Stimulated activated CD8-positive, alpha-beta memory T cell treated with anti-CD3 and anti-CD28 coated beads, Interleukin-4, amount 100 ng/mL, for 24 hours (primary cell): Measurements from ENCODE around the gene SLC29A3.
"Not testable (repeated sequence)": the region's sequence is repeated elsewhere in the genome, so short reads cannot be mapped to it uniquely, and the experiment has no call there.

Source experiments
- DNase-seq: peaks from one replicate; pipeline ENCODE4 v3.0.0-alpha.2; 2020; ENCODE audit warnings: low read depth

Gene SLC29A3

GRCh38 chr10:71283876-71284275 is 35.2 kb upstream of the SLC29A3 start:
- DNase-seq, result no peak

DNA sequence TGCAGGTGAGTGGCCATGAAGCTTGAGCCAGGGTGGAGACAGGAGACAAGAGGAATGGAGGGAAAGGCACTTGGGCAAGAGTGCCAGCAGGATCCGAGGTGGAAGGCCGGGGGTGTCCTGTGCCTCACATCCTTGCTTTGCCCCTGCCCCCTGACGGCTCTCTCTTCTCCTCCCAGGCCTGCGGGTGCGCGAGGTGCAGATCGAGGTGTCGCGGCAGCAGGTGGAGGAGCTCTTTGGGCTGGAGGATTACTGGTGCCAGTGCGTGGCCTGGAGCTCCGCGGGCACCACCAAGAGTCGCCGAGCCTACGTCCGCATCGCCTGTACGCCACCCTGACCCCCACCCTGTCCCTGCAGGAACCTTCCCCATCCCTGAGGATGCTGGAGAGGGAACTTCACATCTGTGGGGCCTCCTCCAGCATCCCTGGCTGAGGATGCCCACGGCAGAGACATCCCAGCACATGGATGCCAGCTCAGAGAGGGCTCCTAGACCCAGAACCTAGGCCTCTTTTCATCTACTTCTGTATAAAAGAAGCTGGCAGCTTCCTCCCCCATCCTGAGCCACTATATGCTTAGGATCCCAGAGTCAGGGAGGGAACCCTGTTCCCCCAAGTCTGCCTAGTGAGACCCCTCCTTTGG is 34.4 kb upstream of the SLC29A3 start:
- no peak for DNase-seq

DNA sequence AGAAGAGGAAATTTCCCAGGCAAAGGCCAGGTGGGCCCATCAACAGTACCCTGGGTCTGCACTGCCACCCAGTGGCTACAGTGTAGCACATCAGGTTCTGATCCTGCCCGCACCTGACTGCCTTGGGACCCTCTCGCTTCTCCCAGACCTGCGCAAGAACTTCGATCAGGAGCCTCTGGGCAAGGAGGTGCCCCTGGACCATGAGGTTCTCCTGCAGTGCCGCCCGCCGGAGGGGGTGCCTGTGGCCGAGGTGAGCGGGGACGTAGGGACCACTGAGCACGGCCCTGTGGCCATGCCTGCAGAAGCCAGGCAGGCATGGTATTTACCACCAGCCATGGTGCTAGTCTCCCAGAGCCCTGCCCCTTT is 33.9 kb upstream of the SLC29A3 start:
- DNase-seq, result peak; percentile 14

GRCh38 chr10:71285986-71286385 is 33.1 kb upstream of the SLC29A3 start:
- DNase-seq, result no peak

- DNase-seq, result no peak
Observed at GRCh38 chr10:71286521-71287294, 32.4 kb upstream of the SLC29A3 start.

GRCh38 chr10:71287456-71287855 is 31.6 kb upstream of the SLC29A3 start:
- DNase-seq, result no peak

- no peak for DNase-seq
Observed at GRCh38 chr10:71288461-71288860, 30.6 kb upstream of the SLC29A3 start.

DNA sequence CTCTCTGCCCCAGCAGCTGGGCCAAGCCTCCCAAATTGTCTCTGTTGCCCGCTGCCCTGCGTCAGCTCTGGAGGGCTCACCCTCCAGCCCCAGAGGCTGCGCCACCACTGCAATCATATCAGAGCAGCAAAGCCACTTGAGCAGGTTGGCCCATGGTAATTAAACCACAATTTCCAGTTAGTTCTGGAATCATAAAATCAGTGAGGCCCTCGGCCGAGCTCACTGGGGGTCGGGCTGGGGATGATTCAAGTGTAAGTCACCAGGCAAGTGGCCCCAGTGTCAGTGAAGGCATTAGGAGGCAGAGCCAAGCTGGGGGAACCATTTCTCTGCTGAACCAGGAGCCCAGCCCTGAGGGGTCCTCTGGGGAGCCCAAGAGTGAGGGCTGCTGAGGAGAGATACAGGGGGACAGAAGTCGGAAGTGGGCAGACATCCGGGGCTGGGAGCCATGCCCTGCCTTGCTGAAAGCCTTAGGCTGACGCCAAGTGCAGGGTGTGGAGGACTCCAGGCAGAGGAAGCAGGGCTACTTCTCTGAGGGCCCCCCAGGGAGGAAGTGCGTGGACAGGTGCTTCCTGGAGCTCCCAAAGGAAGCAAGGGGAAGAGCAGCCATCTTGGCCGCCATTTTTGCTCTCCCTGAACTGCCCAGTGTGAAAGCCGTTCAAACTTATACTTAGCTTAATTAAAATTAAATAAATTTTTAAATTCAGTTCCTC is 29.5 kb upstream of the SLC29A3 start:
- no peak for DNase-seq

GRCh38 chr10:71290331-71290730 is 28.7 kb upstream of the SLC29A3 start:
- no peak for DNase-seq

DNA sequence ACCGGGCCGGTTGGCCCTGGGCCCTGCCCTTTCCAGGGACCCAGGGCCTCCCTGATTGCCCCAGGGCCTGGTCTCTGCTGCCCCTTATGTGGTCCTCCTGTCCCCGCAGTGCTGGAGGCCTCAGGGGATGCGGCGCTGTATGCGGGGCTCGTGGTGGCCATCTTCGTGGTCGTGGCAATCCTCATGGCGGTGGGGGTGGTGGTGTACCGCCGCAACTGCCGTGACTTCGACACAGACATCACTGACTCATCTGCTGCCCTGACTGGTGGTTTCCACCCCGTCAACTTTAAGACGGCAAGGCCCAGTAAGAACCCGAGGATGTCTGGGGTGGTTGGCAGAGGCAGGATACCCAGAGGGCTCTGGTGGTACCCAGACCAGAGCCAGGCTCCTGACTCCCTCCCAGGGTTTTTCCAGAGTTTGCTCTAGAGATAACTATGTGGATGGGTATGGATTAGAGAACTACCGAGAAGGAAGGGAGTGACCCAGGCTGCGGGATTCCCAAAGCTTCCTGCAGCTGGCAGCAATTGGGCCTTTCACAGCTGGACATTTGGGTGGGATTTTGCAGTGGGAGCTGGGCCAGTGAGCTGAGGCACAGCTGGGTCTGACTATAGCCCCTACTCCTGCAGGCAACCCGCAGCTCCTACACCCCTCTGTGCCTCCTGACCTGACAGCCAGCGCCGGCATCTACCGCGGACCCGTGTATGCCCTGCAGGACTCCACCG is 28.1 kb upstream of the SLC29A3 start:
- no peak for DNase-seq

DNA sequence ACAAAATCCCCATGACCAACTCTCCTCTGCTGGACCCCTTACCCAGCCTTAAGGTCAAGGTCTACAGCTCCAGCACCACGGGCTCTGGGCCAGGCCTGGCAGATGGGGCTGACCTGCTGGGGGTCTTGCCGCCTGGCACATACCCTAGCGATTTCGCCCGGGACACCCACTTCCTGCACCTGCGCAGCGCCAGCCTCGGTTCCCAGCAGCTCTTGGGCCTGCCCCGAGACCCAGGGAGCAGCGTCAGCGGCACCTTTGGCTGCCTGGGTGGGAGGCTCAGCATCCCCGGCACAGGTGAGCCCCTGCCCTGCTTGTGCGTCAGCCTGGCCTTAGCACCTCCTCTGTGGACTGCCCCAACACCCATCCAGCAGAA is 27.5 kb upstream of the SLC29A3 start:
- DNase-seq, result no peak

DNA sequence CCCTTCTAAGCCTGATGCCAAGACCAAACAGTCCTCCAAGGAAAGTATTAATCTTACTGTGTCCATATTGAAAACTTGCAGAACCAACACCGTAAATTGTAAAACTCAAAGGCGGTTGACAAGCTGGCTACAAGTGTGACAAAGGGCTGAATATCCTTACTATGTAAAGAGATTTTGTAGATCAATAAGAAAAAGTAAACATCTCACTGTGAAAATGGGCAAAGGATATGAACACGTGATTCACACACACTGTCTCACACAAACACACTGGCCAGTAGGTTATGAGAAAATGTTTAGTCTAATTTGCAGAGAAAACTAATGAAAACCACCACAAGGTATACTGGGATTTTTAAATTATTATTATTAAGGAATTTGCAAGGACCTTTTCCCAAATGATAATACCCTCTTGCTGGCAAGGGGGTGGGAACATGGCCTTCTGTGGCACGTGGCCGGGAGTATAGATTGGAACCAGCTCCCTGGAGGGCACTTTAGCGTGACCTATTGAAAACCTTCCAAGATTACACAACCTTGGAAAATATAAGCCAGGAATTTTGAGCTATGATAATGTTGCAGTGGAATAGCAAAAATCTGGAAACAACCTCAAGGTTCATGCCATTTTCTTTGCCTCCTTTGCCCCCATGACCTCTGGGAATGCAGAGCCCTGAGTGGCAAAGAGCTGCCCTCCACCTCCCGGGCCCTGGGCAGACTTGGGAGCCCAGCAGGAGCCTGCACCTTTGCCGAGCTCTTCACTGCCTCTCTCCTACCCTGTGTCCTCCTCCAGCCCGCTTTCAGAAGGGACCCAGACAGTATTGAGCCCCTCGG is 26.2 kb upstream of the SLC29A3 start:
- DNase-seq, result no peak

GRCh38 chr10:71293446-71294084 is 25.5 kb upstream of the SLC29A3 start:
- no peak for DNase-seq

DNA sequence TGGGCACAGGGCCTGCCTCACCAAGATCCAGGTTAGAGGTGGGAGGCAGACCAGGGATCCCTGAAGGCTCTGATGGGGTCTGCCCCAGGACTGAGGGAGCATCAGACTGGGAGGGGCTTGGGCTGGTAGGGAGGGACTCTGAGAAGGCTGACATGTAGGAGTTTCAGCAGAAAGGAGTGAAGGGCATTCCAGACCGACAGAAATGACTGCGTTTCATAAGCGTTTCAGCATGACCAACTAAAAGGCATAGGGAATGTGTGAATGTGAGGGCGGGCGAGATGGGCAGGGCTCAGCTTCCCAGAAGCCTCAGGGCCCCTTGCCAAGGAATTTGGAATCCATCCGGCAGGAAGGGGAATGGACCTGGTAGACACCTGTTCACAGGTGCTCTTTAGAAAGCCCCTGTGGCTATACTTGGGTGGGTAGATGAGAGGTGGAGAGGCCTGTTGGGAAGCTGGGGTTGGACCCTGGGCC is 24.9 kb upstream of the SLC29A3 start:
- DNase-seq, result no peak

DNA sequence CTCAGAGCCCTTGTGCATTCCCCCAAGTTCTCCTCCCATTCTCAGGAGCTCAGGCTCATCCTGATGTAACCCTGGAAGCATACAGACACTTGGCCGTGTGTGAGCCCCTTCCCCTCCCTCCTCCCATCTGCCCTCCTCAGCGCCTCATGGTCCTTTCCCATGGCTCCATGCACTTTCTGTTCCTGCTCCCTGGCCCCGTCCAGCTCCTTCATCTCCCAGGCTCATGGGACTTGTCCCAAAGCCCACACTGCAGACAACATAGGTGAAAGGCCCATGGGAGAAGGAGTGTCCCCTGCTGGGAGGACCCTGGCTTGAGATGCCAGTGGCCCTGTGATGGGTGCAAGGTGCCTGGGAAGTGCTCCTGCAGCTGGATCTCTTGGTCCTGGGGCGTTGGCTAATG is 24.2 kb upstream of the SLC29A3 start:
- DNase-seq, result no peak

DNA sequence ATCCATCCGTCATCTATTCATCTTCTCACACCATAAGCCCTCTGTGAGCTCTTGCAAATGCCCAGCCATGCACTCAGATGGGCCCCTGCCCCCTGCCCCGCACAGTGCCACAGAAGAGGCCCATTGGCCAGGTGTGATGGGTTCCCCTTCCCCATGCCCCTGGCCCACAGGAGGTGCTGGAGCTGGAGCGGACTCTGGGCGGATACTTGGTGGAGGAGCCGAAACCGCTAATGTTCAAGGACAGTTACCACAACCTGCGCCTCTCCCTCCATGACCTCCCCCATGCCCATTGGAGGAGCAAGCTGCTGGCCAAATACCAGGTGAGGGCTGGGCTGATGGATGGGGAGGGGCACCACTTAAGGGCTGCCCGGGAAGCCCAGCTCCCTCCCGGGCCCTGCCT is 23.4 kb upstream of the SLC29A3 start:
- DNase-seq, result no peak

DNA sequence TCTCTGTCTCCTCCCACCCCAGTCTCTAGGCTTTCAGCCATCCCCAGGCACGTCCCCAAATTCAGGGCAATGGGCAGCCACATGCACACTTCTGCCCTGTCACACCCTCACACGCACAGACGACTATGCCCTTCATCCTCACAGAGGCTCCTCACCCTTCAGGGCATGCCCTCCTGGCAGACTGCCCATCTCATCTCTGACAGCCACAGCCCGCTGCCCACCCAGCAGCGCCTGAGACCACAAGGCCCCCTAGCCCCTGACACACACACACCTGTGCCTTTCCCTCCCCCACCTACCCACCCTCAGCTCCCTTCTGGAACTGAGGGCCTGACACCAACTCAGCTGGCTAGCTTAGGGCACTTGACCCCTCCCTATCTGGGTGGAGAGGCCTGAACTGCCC is 23.0 kb upstream of the SLC29A3 start:
- DNase-seq, result no peak

GRCh38 chr10:71296811-71297210 is 22.2 kb upstream of the SLC29A3 start:
- DNase-seq, result not testable (repeated sequence)

GRCh38 chr10:71297343-71297742 is 21.7 kb upstream of the SLC29A3 start:
- DNase-seq, result no peak

DNA sequence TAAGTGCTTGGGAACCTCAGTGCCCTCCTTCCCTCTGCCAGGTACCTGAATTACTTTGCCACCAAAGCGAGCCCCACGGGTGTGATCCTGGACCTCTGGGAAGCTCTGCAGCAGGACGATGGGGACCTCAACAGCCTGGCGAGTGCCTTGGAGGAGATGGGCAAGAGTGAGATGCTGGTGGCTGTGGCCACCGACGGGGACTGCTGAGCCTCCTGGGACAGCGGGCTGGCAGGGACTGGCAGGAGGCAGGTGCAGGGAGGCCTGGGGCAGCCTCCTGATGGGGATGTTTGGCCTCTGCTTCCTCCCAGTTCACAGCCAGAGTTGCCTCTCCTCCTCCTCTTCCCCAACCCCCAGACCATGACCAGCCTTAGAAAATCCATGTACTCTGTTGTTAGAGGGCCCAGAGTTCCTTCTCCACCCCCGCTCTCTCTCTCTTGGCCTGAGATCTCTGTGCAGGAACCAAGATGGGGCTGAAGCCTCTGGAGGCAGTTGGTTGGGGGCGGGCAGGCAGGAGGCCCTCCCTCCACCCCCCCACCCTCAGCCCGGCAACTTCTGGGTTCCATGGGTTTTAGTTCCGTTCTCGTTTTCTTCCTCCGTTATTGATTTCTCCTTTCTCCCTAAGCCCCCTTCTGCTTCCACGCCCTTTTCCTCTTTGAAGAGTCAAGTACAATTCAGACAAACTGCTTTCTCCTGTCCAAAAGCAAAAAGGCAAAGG is 19.8 kb upstream of the SLC29A3 start:
- DNase-seq, result no peak
